ENCODE measurements around the gene SPCS3.

SPCS3 gene

GRCh38 chr4:176286728-176287127 is 33.0 kb upstream of the SPCS3 start:
- no peaks in the 10 kb centered on the region for H3K27me3 ChIP-seq (ENCODE audit: insufficient read depth, poor library complexity, severe bottlenecking)
- H3K4me3 ChIP-seq (ENCODE audit: severe bottlenecking): no peak overlapping the region
- H3K4me1 ChIP-seq (ENCODE audit: insufficient read depth, poor library complexity, severe bottlenecking): no peaks in the 10 kb centered on the region
- ATAC-seq (ENCODE audit: low read depth) (no peak), DNase-seq (ENCODE audit: low spot score) (no peak)
- TF ChIP-seq CTCF (IDR thresholded peaks at IDR 0.05; ENCODE audit: poor library complexity, severe bottlenecking): no peak
- H3K9me3 ChIP-seq (ENCODE audit: severe bottlenecking): no peaks in the 10 kb centered on the region
- no peak overlapping the region for H3K27ac ChIP-seq (ENCODE audit: poor library complexity, severe bottlenecking)
- no peaks in the 10 kb centered on the region for H3K36me3 ChIP-seq (ENCODE audit: low read depth)

DNA sequence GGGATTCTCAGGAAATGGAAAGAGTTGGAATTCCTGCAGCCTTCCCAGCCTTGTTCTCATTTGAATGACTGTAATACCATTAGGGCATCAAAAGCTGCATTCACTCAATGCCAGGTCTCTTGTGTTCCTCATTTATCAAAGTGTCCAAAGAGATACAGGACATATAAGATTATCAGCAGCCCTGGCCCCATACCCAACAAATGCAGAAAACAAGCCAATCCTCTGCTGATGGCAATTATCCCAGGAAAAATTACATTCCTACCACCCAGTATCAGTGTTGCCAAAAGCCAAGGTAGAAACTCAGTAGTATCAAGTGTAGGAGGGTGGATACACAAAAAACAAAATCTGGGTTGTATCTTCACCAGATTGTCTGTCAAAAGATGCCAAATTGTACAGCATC is 32.2 kb upstream of the SPCS3 start:
- H3K4me1 ChIP-seq (ENCODE audit: insufficient read depth, poor library complexity, severe bottlenecking): no peaks in the 10 kb centered on the region
- no peak for ATAC-seq (ENCODE audit: low read depth)

DNA sequence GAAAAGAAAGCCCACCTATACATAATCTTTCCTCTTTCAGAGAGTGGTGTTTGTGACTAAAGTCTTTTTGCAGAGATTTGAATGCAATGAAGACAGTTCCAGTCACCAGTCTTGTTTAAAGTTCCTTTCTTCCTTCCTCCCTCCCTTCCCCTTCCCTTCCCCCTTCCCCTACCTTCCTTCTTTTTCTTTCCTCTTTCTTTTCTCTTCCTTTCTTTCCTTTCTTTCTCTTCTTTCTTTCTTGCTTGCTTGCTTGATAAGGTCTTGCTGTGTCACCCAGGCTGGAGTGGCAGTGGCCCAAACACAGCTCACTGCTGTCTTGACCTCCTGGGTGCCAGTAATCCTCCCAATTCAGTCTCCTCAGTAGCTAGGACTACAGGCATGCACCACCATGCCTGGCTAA is 31.7 kb upstream of the SPCS3 start:
- H3K4me3 ChIP-seq (ENCODE audit: severe bottlenecking): no peak overlapping the region
- TF ChIP-seq CTCF (IDR thresholded peaks at IDR 0.05; ENCODE audit: poor library complexity, severe bottlenecking): no peak
- no peaks in the 10 kb centered on the region for H3K36me3 ChIP-seq (ENCODE audit: low read depth)
- ATAC-seq (ENCODE audit: low read depth) (no peak), DNase-seq (ENCODE audit: low spot score) (no peak)
- H3K4me1 ChIP-seq (ENCODE audit: insufficient read depth, poor library complexity, severe bottlenecking): no peaks in the 10 kb centered on the region
- H3K27me3 ChIP-seq (ENCODE audit: insufficient read depth, poor library complexity, severe bottlenecking): no peaks in the 10 kb centered on the region
- H3K9me3 ChIP-seq (ENCODE audit: severe bottlenecking): no peaks in the 10 kb centered on the region
- no peak overlapping the region for H3K27ac ChIP-seq (ENCODE audit: poor library complexity, severe bottlenecking)

More for the DNA sequence above, 32.2 kb upstream of the SPCS3 start:
- H3K4me3 ChIP-seq (ENCODE audit: severe bottlenecking): no peak overlapping the region
- DNase-seq (ENCODE audit: low spot score): no peak
- no peaks in the 10 kb centered on the region for H3K9me3 ChIP-seq (ENCODE audit: severe bottlenecking)
- no peaks in the 10 kb centered on the region for H3K27me3 ChIP-seq (ENCODE audit: insufficient read depth, poor library complexity, severe bottlenecking)
- H3K36me3 ChIP-seq (ENCODE audit: low read depth): no peaks in the 10 kb centered on the region
- H3K27ac ChIP-seq (ENCODE audit: poor library complexity, severe bottlenecking): no peak overlapping the region
- no peak for TF ChIP-seq CTCF (IDR thresholded peaks at IDR 0.05; ENCODE audit: poor library complexity, severe bottlenecking)

- Histone ChIP-seq H3K36me3 (ENCODE audit: low read depth) (no peaks in the 10 kb centered on the region), H3K27me3 (ENCODE audit: insufficient read depth, poor library complexity, severe bottlenecking) (no peaks in the 10 kb centered on the region), H3K27ac (ENCODE audit: poor library complexity, severe bottlenecking) (no peak overlapping the region), H3K4me3 (ENCODE audit: severe bottlenecking) (no peak overlapping the region), H3K4me1 (ENCODE audit: insufficient read depth, poor library complexity, severe bottlenecking) (no peaks in the 10 kb centered on the region), H3K9me3 (ENCODE audit: severe bottlenecking) (no peaks in the 10 kb centered on the region)
- no peak for TF ChIP-seq CTCF (IDR thresholded peaks at IDR 0.05; ENCODE audit: poor library complexity, severe bottlenecking)
- ATAC-seq (ENCODE audit: low read depth): no peak
- DNase-seq (ENCODE audit: low spot score): no peak
Measured at GRCh38 chr4:176289561-176289960, 30.2 kb upstream of the SPCS3 start.

GRCh38 chr4:176290520-176290919 is 29.2 kb upstream of the SPCS3 start:
- DNase-seq (ENCODE audit: low spot score) (no peak), ATAC-seq (ENCODE audit: low read depth) (no peak)
- no peak for TF ChIP-seq CTCF (IDR thresholded peaks at IDR 0.05; ENCODE audit: poor library complexity, severe bottlenecking)
- Histone ChIP-seq H3K4me1 (ENCODE audit: insufficient read depth, poor library complexity, severe bottlenecking) (no peaks in the 10 kb centered on the region), H3K36me3 (ENCODE audit: low read depth) (no peaks in the 10 kb centered on the region), H3K4me3 (ENCODE audit: severe bottlenecking) (no peak overlapping the region), H3K27me3 (ENCODE audit: insufficient read depth, poor library complexity, severe bottlenecking) (no peaks in the 10 kb centered on the region), H3K27ac (ENCODE audit: poor library complexity, severe bottlenecking) (no peak overlapping the region), H3K9me3 (ENCODE audit: severe bottlenecking) (no peaks in the 10 kb centered on the region)
